ENCODE results near the gene PTPRG.
"Not testable (repeated sequence)": the region's sequence is repeated elsewhere in the genome, so short reads cannot be mapped to it uniquely, and the experiment has no call there.

PTPRG gene

GRCh38 chr3:62038798-62039197, 477.4 kb downstream of the PTPRG start:
- DNase-seq = not testable (repeated sequence)

GRCh38 chr3:62039586-62039985, 478.2 kb downstream of the PTPRG start:
- no peak for DNase-seq

DNA sequence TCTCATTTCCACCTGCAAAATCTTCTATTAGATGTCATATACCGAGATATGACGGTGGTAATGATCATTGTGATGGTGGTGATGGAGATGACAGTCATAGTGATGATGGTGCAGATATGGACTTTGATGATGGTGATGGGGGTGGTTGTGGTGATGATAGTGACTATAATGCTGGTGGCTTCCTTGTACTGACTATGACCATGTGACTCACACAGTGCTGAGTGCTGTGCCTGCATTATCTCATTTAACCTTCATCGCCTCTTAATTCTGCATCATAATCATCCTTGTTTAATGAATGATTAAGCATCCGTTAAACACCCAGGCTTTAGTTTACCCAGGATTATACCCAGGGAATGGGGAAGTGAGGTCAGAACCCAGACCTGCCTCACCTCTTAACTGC, 480.3 kb downstream of the PTPRG start:
- no peak for DNase-seq

- DNase-seq = no peak
Observed at GRCh38 chr3:62044874-62045411, 483.6 kb downstream of the PTPRG start.

GRCh38 chr3:62046326-62046725, 485.0 kb downstream of the PTPRG start:
- DNase-seq = no peak

DNA sequence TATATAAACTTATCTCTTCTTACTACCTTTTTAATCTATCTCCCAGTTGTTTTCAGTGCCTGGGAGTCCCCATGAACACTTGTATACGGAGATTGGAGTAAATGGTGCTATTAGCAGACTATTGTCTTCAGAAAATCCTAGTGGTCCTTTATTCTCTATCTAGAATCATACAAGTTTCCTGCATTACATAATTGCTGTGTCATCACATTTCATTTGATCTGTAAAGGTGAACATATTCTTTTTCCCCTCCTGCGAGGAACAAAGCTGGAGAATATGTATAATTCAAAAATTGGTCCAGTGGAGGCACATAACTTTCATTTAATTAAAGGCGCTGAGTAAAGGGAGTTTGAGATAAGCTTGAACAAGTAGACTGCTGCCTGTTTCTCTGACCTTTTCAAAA, 487.2 kb downstream of the PTPRG start:
- DNase-seq = no peak

DNA sequence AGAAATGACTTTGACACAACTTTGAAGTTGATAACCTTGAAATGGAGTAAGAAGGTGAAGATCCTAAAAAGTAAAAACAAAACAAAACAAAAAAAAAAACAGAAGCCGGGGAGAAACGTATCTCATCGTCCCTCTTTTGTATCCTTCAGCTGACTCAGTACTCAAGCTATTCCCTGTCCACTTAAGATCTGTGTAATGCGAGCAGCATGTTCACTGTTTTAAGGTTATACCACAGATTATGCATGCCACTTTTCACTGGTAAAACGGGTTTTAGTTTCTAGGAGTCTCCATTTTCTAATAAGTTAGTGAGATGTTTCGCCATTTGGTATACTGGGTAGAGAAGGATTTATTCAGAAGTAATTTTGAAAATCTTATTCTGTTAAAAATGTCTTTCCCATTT, 487.7 kb downstream of the PTPRG start:
- DNase-seq = no peak

DNA sequence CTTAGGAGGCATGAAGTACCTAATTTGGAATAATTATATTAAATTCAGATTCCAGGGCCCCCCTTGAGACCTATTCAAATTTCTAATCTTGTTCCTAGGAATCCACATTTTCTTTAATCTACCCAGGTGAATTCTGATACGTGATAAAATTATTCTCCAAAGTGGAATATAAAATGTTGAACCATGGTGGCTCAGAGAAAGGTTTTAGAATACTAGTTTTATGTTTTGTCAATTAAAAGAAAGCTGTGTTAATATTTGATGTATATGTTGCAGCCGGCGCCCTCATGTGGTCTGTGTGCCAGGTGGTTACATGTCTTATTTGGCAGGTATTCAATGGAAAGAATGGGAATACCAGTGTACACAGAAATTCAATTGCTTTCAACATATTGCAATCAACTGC, 490.1 kb downstream of the PTPRG start:
- no peak for DNase-seq

DNA sequence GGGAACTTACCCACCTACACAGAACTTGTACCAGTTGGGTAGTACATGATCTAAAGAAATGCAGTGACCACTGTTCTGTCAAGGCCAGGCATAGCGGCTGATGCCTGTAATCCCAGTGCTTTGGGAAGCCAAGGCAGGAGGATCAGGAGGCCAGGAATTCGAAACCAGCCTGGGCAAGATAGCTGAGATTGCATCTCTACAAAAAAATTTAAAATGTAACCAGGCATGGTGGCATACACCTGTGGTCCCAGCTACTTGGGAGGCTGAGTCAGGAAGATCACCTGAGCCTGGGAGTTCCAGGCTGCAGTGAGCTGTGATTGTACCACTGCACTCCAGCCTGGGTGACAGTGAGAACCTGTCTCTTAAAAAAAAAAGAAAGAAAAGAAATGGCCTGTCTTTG, 491.0 kb downstream of the PTPRG start:
- no peak for DNase-seq

- DNase-seq = no peak
Observed at GRCh38 chr3:62056658-62057057, 495.3 kb downstream of the PTPRG start.

GRCh38 chr3:62057339-62058047, 496.1 kb downstream of the PTPRG start:
- DNase-seq = no peak

- DNase-seq = no peak
Observed at GRCh38 chr3:62065985-62066693, 504.8 kb downstream of the PTPRG start.

GRCh38 chr3:62068337-62068736, 507.0 kb downstream of the PTPRG start:
- DNase-seq = no peak

DNA sequence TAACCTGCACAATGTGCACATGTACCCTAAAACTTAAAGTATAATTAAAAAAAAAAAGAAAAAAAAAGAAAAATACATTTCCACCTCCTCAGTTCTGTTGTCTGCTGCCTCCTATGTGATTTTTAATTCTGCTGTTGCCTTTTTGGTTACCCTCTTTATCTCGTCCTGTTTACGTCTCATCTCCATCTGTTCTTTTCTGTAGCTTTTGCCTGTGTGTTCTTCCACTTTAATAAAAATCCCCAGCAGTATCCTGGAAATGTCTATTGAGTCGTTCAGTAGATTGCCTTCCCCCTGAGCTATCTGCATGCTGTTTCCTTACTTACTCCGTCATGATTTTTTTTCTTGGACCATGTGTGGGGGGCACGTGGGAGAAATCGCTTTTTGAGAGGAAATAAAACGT, 509.5 kb downstream of the PTPRG start:
- DNase-seq = no peak

DNA sequence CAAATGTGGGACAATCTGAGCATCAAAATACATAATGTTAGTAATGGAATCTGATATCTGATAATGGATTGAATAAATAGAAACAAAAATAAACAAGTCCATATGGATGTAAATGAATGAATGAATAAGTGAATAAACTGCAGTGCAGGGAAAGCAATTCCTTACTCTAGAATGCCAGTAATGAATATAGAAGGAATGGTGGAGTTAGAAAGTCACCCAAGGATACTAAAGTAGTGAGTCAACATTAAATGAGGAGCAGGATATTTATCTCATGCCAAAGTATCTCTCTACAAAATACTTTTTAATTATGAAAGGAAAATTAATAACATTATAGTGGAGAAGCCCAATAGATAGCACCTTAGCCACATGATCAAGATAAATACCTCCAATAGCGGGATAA, 511.7 kb downstream of the PTPRG start:
- no peak for DNase-seq

GRCh38 chr3:62084558-62084957, 523.2 kb downstream of the PTPRG start:
- no peak for DNase-seq

GRCh38 chr3:62088472-62089104, 527.2 kb downstream of the PTPRG start:
- DNase-seq = no peak

DNA sequence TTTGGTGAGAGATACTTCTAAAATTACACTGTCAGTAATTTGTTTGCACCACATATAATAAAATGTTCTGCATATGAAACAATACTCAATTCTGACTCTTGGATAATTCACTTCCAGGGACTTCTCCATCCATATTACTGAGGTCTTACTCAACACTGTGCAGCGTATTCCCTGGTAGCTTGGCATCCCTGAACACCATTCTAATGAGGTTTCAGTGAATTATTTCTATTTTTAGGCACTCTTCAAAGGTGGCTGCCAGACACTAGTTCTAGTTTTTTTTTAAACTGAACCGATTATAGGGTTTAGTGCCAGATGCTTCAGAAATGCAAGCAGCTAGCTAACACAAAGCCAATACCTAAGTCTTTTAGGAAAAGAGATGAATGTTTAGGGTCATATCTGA, 528.7 kb downstream of the PTPRG start:
- DNase-seq = no peak

DNA sequence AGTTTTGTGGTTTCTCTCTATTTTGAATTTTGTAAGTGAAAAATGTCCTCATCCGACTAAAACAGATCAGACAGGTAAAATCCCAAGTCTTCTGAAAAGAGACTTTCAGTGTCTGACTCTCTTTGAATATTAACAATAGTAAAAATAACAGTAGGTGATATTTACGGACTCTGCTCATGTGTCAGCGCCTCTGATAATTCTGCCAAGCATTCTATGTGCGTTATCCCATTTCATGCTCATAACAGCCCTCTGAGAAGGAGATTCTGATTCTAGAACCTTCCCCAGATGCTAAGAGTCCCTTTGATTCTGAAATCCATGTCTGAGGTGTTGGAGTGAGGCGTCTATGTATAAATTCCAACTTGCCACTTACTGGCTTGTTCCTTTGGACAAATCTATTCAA, 529.1 kb downstream of the PTPRG start:
- DNase-seq = no peak

- DNase-seq = no peak
Observed at GRCh38 chr3:62093025-62093424, 531.7 kb downstream of the PTPRG start.

DNA sequence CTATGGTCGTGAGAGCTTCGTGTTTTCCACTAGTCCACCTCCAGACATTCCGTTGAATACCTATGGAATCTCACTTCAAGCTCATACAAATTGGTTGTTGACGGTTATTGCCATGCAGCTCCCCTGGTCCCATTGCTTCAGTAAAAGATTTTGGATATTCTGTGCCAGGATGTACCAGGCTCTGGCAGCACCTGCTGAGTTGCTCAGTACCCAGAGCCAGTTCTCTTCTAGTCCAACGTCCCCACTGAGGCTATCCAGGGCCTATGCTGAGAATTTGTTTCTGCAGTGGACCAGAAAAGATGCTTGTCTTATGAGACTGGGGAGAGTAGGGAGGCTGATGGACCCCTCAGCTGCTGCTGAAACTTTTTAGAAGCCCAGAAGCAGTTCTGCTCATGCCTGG, 533.1 kb downstream of the PTPRG start:
- DNase-seq = no peak

DNA sequence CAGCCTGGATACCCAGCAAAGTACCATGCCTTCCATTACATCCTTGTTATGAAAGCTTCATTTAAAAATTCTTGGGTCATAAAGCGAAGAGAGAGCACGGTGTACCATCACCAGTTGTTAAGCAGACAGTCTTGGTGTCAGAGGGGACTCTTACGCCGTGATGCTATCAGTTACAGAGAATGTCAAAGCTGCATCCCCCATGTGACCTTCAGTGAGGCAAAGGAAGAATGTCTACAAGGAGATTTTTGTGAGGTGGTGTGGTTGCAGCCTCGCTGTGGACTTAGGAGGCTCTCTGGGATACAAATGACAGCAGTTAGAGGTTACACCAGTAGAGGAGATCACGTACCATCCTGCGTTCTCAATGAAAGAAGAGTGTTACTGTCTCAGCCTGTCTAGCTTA, 533.7 kb downstream of the PTPRG start:
- DNase-seq = no peak

DNA sequence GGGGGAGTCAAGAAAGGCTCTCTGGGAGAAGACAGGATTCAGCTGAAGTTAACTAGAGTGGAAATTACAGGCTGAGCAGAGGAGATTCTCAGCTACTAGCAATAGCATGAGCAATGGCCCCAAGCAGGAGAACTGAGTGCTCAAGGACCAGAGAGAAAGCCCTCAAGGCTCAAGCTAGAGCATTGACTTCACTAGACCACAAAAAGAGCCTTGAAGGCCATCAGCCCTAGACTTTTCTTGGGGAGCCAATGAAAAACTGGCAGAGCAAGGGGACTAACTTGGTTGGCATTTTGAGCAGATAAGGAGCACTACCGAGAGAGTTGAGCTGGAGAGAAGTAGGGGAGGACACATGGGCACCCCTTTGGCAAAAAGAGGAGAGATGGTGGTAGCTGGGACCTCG, 534.4 kb downstream of the PTPRG start:
- no peak for DNase-seq

- DNase-seq = no peak
Observed at GRCh38 chr3:62096521-62096920, 535.1 kb downstream of the PTPRG start.
